Neural progenitor cell (in vitro differentiated cells): ENCODE measurements around the gene PCSK6. TPM values are rescaled to one million over a fixed set of nuclear protein-coding genes. Genes with fewer than 3 reads are reported as not detected.
A peak's percentile ranks its signal among the peaks of the same experiment; 100 is the strongest.
"Not testable (repeated sequence)": the region's sequence is repeated elsewhere in the genome, so short reads cannot be mapped to it uniquely, and the experiment has no call there.

Source experiments
- DNase-seq: peaks from one replicate; pipeline ENCODE4 v3.0.0-alpha.2; 2016; ENCODE audit warnings: low spot score
- H2AFZ ChIP-seq: fragments of 200-600 bp; sonication (generic); replicated peaks from 2 replicates; pipeline ENCODE4 v1.6.1; 2016; ENCODE audit warnings: antibody characterized with exemption
- H3F3A ChIP-seq: fragments of 200-600 bp; sonication (generic); 2 replicates; pipeline ENCODE4 v1.6.1; 2016; ENCODE audit warnings: antibody characterized with exemption, low read depth
- H3K27ac ChIP-seq: fragments of 200-600 bp; sonication (generic); 2 replicates; pipeline ENCODE4 v1.5.1; 2016; ENCODE audit warnings: mild to moderate bottlenecking
- H3K27me3 ChIP-seq: fragments of 200-600 bp; sonication (generic); 2 replicates; pipeline ENCODE4 v1.6.1; 2016; ENCODE audit warnings: mild to moderate bottlenecking, moderate library complexity
- H3K36me3 ChIP-seq: fragments of 200-600 bp; sonication (generic); 2 replicates; pipeline ENCODE4 v1.5.1; 2016
- H3K4me1 ChIP-seq: fragments of 200-600 bp; sonication (generic); 2 replicates; pipeline ENCODE4 v1.6.1; 2016; ENCODE audit warnings: mixed run types
- H3K4me2 ChIP-seq: fragments of 200-600 bp; sonication (generic); 2 replicates; pipeline ENCODE4 v1.6.1; 2016
- H3K4me3 ChIP-seq: fragments of 200-600 bp; sonication (generic); 2 replicates; pipeline ENCODE4 v1.5.1; 2016
- H3K79me2 ChIP-seq: fragments of 200-600 bp; sonication (generic); 2 replicates; pipeline ENCODE4 v1.6.1; 2016; ENCODE audit warnings: low read depth
- H3K9ac ChIP-seq: fragments of 200-600 bp; sonication (generic); 2 replicates; pipeline ENCODE4 v1.6.1; 2016
- H3K9me3 ChIP-seq: fragments of 200-600 bp; sonication (generic); 2 replicates; pipeline ENCODE4 v1.5.1; 2016; ENCODE audit warnings: low read depth
- H4K20me1 ChIP-seq: fragments of 200-600 bp; sonication (generic); 2 replicates; pipeline ENCODE4 v1.6.1; 2016; ENCODE audit warnings: low read depth
- H3K27ac Mint-ChIP-seq: 3 replicates; pipeline ENCODE4 v1.8.0; 2021; ENCODE audit warnings: mixed read lengths
- H3K27me3 Mint-ChIP-seq: 2 replicates; pipeline ENCODE4 v1.8.0; 2022; ENCODE audit warnings: low read depth, mild to moderate bottlenecking, inconsistent platforms, moderate library complexity, mixed read lengths; ENCODE audit not compliant: insufficient read depth
- H3K36me3 Mint-ChIP-seq: 3 replicates; pipeline ENCODE4 v1.8.0; 2021; ENCODE audit warnings: mixed read lengths
- H3K4me1 Mint-ChIP-seq: 3 replicates; pipeline ENCODE4 v1.8.0; 2021; ENCODE audit warnings: mixed read lengths
- H3K4me3 Mint-ChIP-seq: 3 replicates; pipeline ENCODE4 v1.8.0; 2021; ENCODE audit warnings: mild to moderate bottlenecking, moderate library complexity, mixed read lengths
- H3K9me3 Mint-ChIP-seq: 3 replicates; pipeline ENCODE4 v1.8.0; 2020; ENCODE audit warnings: mixed read lengths
- CTCF ChIP-seq: fragments of 200-600 bp; sonication (generic); IDR thresholded peaks from 2 replicates; pipeline ENCODE4 v1.5.1; 2017; ENCODE audit warnings: antibody characterized with exemption, mild to moderate bottlenecking
- EZH2 ChIP-seq: fragments of 200-600 bp; sonication (generic); IDR thresholded peaks from 2 replicates; pipeline ENCODE4 v1.6.1; 2017; ENCODE audit warnings: antibody characterized with exemption, mild to moderate bottlenecking, moderate library complexity
- EZH2phosphoT487 ChIP-seq: fragments of 200-600 bp; sonication (generic); IDR thresholded peaks from 2 replicates; pipeline ENCODE4 v1.6.1; 2017; ENCODE audit warnings: antibody characterized with exemption
- total RNA-seq: library from RNA; depleted of rRNA; stranded (reverse); fragments of >200 nt; gene quantifications from 2 replicates; pipeline ENCODE4 v1.2.3, GENCODE V29; 2015; ENCODE audit warnings: low replicate concordance

Gene PCSK6
- total RNA-seq, 1 donor from 2014 or later: 1.9 TPM

GRCh38 chr15:101293122-101293521 lies 196.4 kb downstream of the PCSK6 start:
- no peak for TF ChIP-seq EZH2phosphoT487
- no peak for TF ChIP-seq CTCF
- no peak for TF ChIP-seq EZH2
- peaks cover 22% of the 10 kb centered on the region for H3K4me1 Mint-ChIP-seq
- Histone ChIP-seq H4K20me1 (peaks cover 53% of the 10 kb centered on the region), H3K79me2 (peaks cover 77% of the 10 kb centered on the region), H3K4me2 (peak overlapping the region; percentile 83), H2AFZ (no peak overlapping the region), H3F3A (peaks cover 10% of the 10 kb centered on the region), H3K4me3 (peak overlapping the region; percentile 94), H3K27ac (no peak overlapping the region), H3K9ac (peak overlapping the region; percentile 87), H3K36me3 (no peaks in the 10 kb centered on the region), H3K9me3 (no peaks in the 10 kb centered on the region), H3K27me3 (no peaks in the 10 kb centered on the region), H3K4me1 (peaks cover 7% of the 10 kb centered on the region)
- peak overlapping the region; percentile 100 for H3K4me3 Mint-ChIP-seq
- no peaks in the 10 kb centered on the region for H3K27me3 Mint-ChIP-seq
- H3K27ac Mint-ChIP-seq: no peak overlapping the region
- H3K36me3 Mint-ChIP-seq: peaks cover 8% of the 10 kb centered on the region
- DNase-seq: no peak
- H3K9me3 Mint-ChIP-seq: no peaks in the 10 kb centered on the region

GRCh38 chr15:101288905-101289513 lies 200.5 kb downstream of the PCSK6 start:
- no peaks in the 10 kb centered on the region for H3K9me3 ChIP-seq
- no peaks in the 10 kb centered on the region for H3K9me3 Mint-ChIP-seq
- H4K20me1 ChIP-seq: peaks cover 49% of the 10 kb centered on the region
- peak; percentile 74 for DNase-seq
- H3K36me3 ChIP-seq: peaks cover 12% of the 10 kb centered on the region
- H2AFZ ChIP-seq: no peak overlapping the region
- peaks cover 76% of the 10 kb centered on the region for H3K79me2 ChIP-seq
- H3F3A ChIP-seq: peaks cover under 1% of the 10 kb centered on the region
- H3K9ac ChIP-seq: no peak overlapping the region
- H3K27me3 ChIP-seq: no peaks in the 10 kb centered on the region
- H3K4me2 ChIP-seq: no peak overlapping the region
- peaks cover 7% of the 10 kb centered on the region for H3K4me1 ChIP-seq
- H3K27me3 Mint-ChIP-seq: no peaks in the 10 kb centered on the region
- no peak overlapping the region for H3K4me3 ChIP-seq
- H3K4me1 Mint-ChIP-seq: peaks cover 10% of the 10 kb centered on the region
- TF ChIP-seq CTCF (peak; percentile 72), EZH2 (no peak), EZH2phosphoT487 (no peak)
- H3K27ac Mint-ChIP-seq: no peak overlapping the region
- no peak overlapping the region for H3K4me3 Mint-ChIP-seq
- H3K27ac ChIP-seq: no peak overlapping the region
- H3K36me3 Mint-ChIP-seq: peaks cover 28% of the 10 kb centered on the region

GRCh38 chr15:101287342-101287741 lies 202.2 kb downstream of the PCSK6 start:
- not testable (repeated sequence) for DNase-seq, H3K4me2 ChIP-seq, H3K4me1 ChIP-seq, H3K27ac Mint-ChIP-seq, H3K4me3 Mint-ChIP-seq, H3K27me3 Mint-ChIP-seq, H3K9ac ChIP-seq, H2AFZ ChIP-seq, H3K4me1 Mint-ChIP-seq, H3K4me3 ChIP-seq, H3K27ac ChIP-seq, H3K27me3 ChIP-seq, H3K9me3 ChIP-seq, H3F3A ChIP-seq, H3K9me3 Mint-ChIP-seq
- Histone ChIP-seq H3K79me2 (peaks cover 59% of the 10 kb centered on the region), H4K20me1 (peaks cover 32% of the 10 kb centered on the region), H3K36me3 (peaks cover 12% of the 10 kb centered on the region)
- peaks cover 32% of the 10 kb centered on the region for H3K36me3 Mint-ChIP-seq

GRCh38 chr15:101286471-101287114 lies 202.9 kb downstream of the PCSK6 start:
- no peaks in the 10 kb centered on the region for H3K4me1 Mint-ChIP-seq
- TF ChIP-seq CTCF (no peak), EZH2 (no peak), EZH2phosphoT487 (no peak)
- no peak overlapping the region for H3K27ac Mint-ChIP-seq
- no peaks in the 10 kb centered on the region for H3K27me3 Mint-ChIP-seq
- Histone ChIP-seq H3F3A (no peaks in the 10 kb centered on the region), H3K36me3 (peaks cover 12% of the 10 kb centered on the region), H3K9ac (no peak overlapping the region), H3K27me3 (no peaks in the 10 kb centered on the region), H3K4me3 (no peak overlapping the region), H3K79me2 (peaks cover 52% of the 10 kb centered on the region), H3K27ac (no peak overlapping the region), H2AFZ (no peak overlapping the region), H3K4me1 (no peaks in the 10 kb centered on the region), H3K9me3 (no peaks in the 10 kb centered on the region), H3K4me2 (no peak overlapping the region), H4K20me1 (peaks cover 25% of the 10 kb centered on the region)
- H3K9me3 Mint-ChIP-seq: no peaks in the 10 kb centered on the region
- H3K4me3 Mint-ChIP-seq: no peak overlapping the region
- DNase-seq: no peak
- H3K36me3 Mint-ChIP-seq: peaks cover 38% of the 10 kb centered on the region
